Endothelial cell of umbilical vein (primary cell): Measurements from ENCODE around the gene FKBP7.

Source experiments
- EZH2 ChIP-seq: IDR thresholded peaks from 2 replicates; pipeline ENCODE4 v1.6.1; 2012; ENCODE audit warnings: borderline replicate concordance, low read depth, mild to moderate bottlenecking, moderate library complexity, low read length, inconsistent platforms; ENCODE audit not compliant: severe bottlenecking
- FOS ChIP-seq: IDR thresholded peaks from 2 replicates; pipeline ENCODE4 v1.6.1; 2011; ENCODE audit warnings: mild to moderate bottlenecking, low read length, moderate library complexity, borderline replicate concordance; ENCODE audit not compliant: insufficient read depth
- GATA2 ChIP-seq: IDR thresholded peaks from 2 replicates; pipeline ENCODE4 v1.7.0; 2011; ENCODE audit warnings: low read depth, mild to moderate bottlenecking, moderate library complexity, mixed read lengths, low read length; ENCODE audit not compliant: insufficient read length, insufficient read depth
- JUN ChIP-seq: IDR thresholded peaks from 2 replicates; pipeline ENCODE4 v1.6.1; 2011; ENCODE audit warnings: borderline replicate concordance, low read depth; ENCODE audit not compliant: insufficient read length, insufficient read depth
- MYC ChIP-seq: IDR thresholded peaks from one replicate; pipeline ENCODE4 v1.6.1; 2011; ENCODE audit warnings: mild to moderate bottlenecking, low read depth, low read length
- POLR2A ChIP-seq: IDR thresholded peaks from 2 replicates; pipeline ENCODE4 v1.6.1; 2012; ENCODE audit warnings: low read depth, mild to moderate bottlenecking, control low read depth, low read length
- POLR2AphosphoS5 ChIP-seq: IDR thresholded peaks from 2 replicates; pipeline ENCODE4 v1.6.1; 2012; ENCODE audit warnings: low read depth, mild to moderate bottlenecking, control low read depth, low read length, moderate library complexity; ENCODE audit not compliant: insufficient read depth
- TF ChIP-seq, protein P1 (sequence below), 2 donors: IDR thresholded peaks; 1 replicate in 1 of 2; 2 replicates in 1 of 2; pipeline ENCODE4 v1.5.1; 2011; ENCODE audit warnings: low read length in 2 of 2, mild to moderate bottlenecking in 2 of 2, moderate library complexity in 2 of 2, control low read depth in 1 of 2, inconsistent platforms in 1 of 2, low read depth in 1 of 2; ENCODE audit not compliant: insufficient read depth in 1 of 2; ENCODE audit errors: extremely low read depth in 1 of 2
- TF ChIP-seq, protein P2 (sequence below): IDR thresholded peaks from 2 replicates; pipeline ENCODE4 v1.6.1; 2011; ENCODE audit not compliant: insufficient read depth, insufficient read length

DNA sequence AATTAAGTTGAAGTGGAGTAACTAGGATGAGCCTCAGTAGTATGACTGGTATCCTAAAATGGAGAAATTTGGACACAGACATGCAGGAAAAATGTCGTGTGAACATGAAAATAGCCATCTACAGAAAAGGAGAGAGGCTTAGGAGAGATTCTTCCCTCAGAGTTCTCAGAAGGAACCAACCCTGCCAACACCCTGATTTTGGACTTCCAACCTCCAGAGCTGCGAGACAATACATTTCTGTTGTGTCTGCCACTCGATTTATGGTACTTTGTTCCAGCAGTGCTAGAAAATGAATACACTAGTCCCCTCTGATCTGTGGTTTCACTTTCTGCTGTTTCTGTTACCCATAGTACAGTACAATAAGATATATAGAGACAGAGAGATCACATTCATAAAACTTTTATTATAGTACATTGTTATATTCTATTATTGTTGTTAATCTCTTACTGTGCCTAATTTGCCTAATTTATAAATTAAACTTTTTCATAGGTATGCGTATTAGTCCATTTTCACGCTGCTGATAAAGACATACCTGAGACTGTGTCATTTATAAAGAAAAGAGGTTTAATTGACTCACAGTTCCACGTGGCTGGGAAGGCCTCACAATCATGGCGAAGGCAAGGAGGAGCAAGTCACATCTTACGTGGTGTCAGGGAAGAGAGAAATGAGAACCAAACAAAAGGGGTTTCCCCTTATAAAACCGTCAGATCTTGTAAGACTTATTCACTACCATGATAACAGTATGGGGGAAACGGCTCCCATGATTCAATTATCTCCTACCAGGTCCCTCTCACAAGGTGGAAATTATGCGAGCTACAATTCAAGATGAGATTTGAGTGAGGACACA is 43.1 kb upstream of the FKBP7 start:
- TF ChIP-seq, protein P1, sequence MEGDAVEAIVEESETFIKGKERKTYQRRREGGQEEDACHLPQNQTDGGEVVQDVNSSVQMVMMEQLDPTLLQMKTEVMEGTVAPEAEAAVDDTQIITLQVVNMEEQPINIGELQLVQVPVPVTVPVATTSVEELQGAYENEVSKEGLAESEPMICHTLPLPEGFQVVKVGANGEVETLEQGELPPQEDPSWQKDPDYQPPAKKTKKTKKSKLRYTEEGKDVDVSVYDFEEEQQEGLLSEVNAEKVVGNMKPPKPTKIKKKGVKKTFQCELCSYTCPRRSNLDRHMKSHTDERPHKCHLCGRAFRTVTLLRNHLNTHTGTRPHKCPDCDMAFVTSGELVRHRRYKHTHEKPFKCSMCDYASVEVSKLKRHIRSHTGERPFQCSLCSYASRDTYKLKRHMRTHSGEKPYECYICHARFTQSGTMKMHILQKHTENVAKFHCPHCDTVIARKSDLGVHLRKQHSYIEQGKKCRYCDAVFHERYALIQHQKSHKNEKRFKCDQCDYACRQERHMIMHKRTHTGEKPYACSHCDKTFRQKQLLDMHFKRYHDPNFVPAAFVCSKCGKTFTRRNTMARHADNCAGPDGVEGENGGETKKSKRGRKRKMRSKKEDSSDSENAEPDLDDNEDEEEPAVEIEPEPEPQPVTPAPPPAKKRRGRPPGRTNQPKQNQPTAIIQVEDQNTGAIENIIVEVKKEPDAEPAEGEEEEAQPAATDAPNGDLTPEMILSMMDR (IDR thresholded peaks at IDR 0.05; ENCODE audit: extremely low read depth in 1 of 2, insufficient read depth in 1 of 2, low read depth in 1 of 2, low read length in 2 of 2), result no peak
- TF ChIP-seq POLR2A, result no peak
- TF ChIP-seq FOS, result no peak
- TF ChIP-seq JUN, result no peak
- TF ChIP-seq EZH2, result no peak
- TF ChIP-seq POLR2AphosphoS5, result no peak
- TF ChIP-seq, protein P2, sequence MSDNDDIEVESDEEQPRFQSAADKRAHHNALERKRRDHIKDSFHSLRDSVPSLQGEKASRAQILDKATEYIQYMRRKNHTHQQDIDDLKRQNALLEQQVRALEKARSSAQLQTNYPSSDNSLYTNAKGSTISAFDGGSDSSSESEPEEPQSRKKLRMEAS, result no peak
- TF ChIP-seq MYC, result no peak
- no peak for TF ChIP-seq GATA2
